ENCODE data around the gene NAIF1.

GRCh38 chr9:128027705-128028104, 39.4 kb downstream of the NAIF1 start:
- TF ChIP-seq CTCF (IDR thresholded peaks at IDR 0.05), result no peak
- TF ChIP-seq POLR2A (IDR thresholded peaks at IDR 0.05), result no peak
